Activated CD8-positive, alpha-beta T cell treated with anti-CD3 and anti-CD28 coated beads, Interleukin-2, amount 10 ng/mL, durations not matched to agents 7 days and 5 days (primary cell): ENCODE measurements around the gene TMEM221. TPM values are rescaled to one million over a fixed set of nuclear protein-coding genes. Genes with fewer than 3 reads are reported as not detected.
A peak's percentile ranks its signal among the peaks of the same experiment; 100 is the strongest.

Experiments used
- ATAC-seq: fragments of 150-1000 bp; cut with Tn5 transposase; one replicate; pipeline ENCODE4 v1.10.0; 2021; ENCODE audit warnings: moderate library complexity
- CTCF ChIA-PET: fragments of 350-600 bp; sonication (Branson Sonifier 250); formaldehyde crosslinking; loops from one replicate; lab custom pipeline; 2021; ENCODE audit warnings: antibody characterized with exemption; lab: Charles Lee
- POLR2A ChIA-PET: fragments of 350-600 bp; sonication (Branson Sonifier 250); formaldehyde crosslinking; loops from one replicate; lab custom pipeline; 2021; ENCODE audit warnings: antibody characterized with exemption; lab: Charles Lee
- DNase-seq: peaks from one replicate; pipeline ENCODE4 v3.0.0-alpha.2; 2020
- H3K27ac Mint-ChIP-seq: one replicate; pipeline ENCODE4 v1.8.0; 2021; ENCODE audit warnings: mild to moderate bottlenecking, mixed read lengths
- H3K27me3 Mint-ChIP-seq: one replicate; pipeline ENCODE4 v1.8.0; 2021; ENCODE audit warnings: low read depth, mixed read lengths
- H3K36me3 Mint-ChIP-seq: one replicate; pipeline ENCODE4 v1.8.0; 2021; ENCODE audit warnings: low read depth, mixed read lengths
- H3K4me1 Mint-ChIP-seq: one replicate; pipeline ENCODE4 v1.8.0; 2021; ENCODE audit warnings: low read depth, mixed read lengths
- H3K4me3 Mint-ChIP-seq: one replicate; pipeline ENCODE4 v1.8.0; 2021; ENCODE audit warnings: mild to moderate bottlenecking, mixed read lengths
- H3K9me3 Mint-ChIP-seq: one replicate; pipeline ENCODE4 v1.8.0; 2022; ENCODE audit warnings: mixed read lengths; ENCODE audit not compliant: insufficient read depth
- total RNA-seq, 2 experiments: library from RNA; stranded (reverse); gene quantifications; one replicate each; pipeline ENCODE4 v1.2.3, GENCODE V29; 2021

Gene TMEM221
- total RNA-seq, 2 experiments from 2014 or later = not detected

- POLR2A ChIA-PET = interaction anchor here (0.6 to 1.5 kb wide), 2 partner anchors 10 to 40 kb away, joined by 3 read pairs; no protein-coding TSS in a partner anchor
- Mint-ChIP-seq H3K36me3 (peaks cover 46% of the 10 kb centered on the region), H3K9me3 (no peaks in the 10 kb centered on the region), H3K4me1 (peaks cover 31% of the 10 kb centered on the region), H3K27ac (peak overlapping the region; percentile 15), H3K27me3 (no peaks in the 10 kb centered on the region), H3K4me3 (no peak overlapping the region)
- no peak for DNase-seq
- CTCF ChIA-PET = no interaction called here
- ATAC-seq = no peak
Measured at GRCh38 chr19:17401628-17402027, 46.8 kb downstream of the TMEM221 start.

DNA sequence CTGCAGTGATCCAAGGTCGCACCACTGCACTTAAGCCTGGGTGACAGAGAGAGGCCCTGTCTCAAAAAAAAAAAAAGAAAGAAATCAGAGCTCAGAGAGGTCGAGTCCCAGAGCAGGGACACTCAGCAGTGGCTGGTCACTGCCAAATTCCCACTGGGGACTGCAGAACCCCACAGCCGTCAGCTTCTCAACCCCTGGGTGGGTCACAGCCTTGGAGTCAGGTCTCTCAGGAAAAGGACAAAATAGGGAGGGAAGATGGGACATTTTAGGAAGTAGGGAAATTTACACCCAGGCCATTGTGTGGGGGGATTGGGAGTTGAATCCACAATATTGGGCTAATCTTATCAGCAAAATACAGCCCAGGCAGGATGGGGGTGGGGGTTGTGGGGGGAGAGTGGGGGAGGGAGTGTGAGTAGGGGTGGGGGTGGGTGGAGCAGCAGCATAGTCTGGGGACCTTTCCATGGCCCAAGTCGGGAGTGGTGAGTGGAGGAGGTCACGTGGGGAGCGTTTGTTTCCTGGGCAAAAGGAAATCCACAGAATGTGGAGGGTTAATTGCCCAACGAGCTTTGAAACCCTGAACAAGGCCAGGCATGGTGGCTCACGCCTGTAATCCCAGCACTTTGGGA is 49.5 kb downstream of the TMEM221 start:
- ATAC-seq = no peak
- H3K4me1 Mint-ChIP-seq = peaks cover 32% of the 10 kb centered on the region
- no peak overlapping the region for H3K4me3 Mint-ChIP-seq

DNA sequence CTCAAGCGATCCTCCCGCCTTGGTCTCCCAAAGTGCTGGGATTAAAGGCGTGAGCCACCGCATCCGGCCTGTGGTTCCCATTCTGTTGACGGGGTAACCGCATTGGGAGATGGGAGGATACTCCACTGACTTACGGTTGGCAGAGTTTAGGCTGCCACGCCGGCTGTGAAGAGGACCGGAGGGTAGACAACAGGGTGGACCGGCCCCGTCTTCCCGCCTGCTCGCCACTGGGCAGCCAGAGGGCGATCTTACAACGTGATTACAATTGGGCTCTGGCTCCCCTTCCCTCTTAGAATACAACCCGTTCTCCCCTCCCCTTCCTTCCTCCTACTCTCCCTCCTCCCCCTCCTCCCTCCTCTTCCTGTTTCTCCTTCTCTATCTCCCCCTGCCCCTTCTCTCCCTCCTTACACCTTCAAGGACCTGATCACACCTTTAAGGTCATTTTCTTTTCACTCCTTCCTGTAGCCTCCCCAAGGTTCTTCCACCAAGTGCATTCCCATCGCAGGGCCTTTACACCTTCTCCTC is 53.5 kb downstream of the TMEM221 start:
- ChIA-PET POLR2A (interaction anchor here (0.7 to 3.0 kb wide), 3 partner anchors 11 to 88 kb away, joined by 3 to 16 read pairs (median 4); partner anchors contain the start of genes BST2 and MVB12A), CTCF (interaction anchor here (0.7 to 2.3 kb wide), 8 partner anchors 9 to 71 kb away, joined by 3 to 14 read pairs (median 4); partner anchors contain the start of gene BST2)
- H3K27ac Mint-ChIP-seq = peak overlapping the region; percentile 82
- H3K4me1 Mint-ChIP-seq = peaks cover 34% of the 10 kb centered on the region
- H3K27me3 Mint-ChIP-seq = peaks cover 8% of the 10 kb centered on the region
- peak overlapping the region; percentile 18 for H3K4me3 Mint-ChIP-seq
- no peaks in the 10 kb centered on the region for H3K9me3 Mint-ChIP-seq
- H3K36me3 Mint-ChIP-seq = peaks cover 20% of the 10 kb centered on the region
- DNase-seq = peak; percentile 84
- peak; percentile 38 for ATAC-seq

More for the DNA sequence above, 49.5 kb downstream of the TMEM221 start:
- Mint-ChIP-seq H3K36me3 (peaks cover 45% of the 10 kb centered on the region), H3K9me3 (no peaks in the 10 kb centered on the region), H3K27me3 (no peaks in the 10 kb centered on the region), H3K27ac (no peak overlapping the region)
- ChIA-PET CTCF (interaction anchor here (1.0 to 1.2 kb wide), 2 partner anchors 10 to 66 kb away, joined by 3 to 4 read pairs; no protein-coding TSS in a partner anchor), POLR2A (no interaction called here)
- no peak for DNase-seq

GRCh38 chr19:17393914-17394313 is 54.6 kb downstream of the TMEM221 start, which contains the start of gene CCDC194:
TSS of gene CCDC194 (minus strand) at chr19:17394196. CDS start at chr19:17394158, 38 bp downstream.
- POLR2A ChIA-PET = interaction anchor here (0.8 to 3.0 kb wide), 2 partner anchors 12 to 28 kb away, joined by 3 to 16 read pairs; partner anchors contain the start of gene BST2
- H3K4me3 Mint-ChIP-seq = peak within 1 kb of the TSS; percentile 18
- ATAC-seq = no peak

DNA sequence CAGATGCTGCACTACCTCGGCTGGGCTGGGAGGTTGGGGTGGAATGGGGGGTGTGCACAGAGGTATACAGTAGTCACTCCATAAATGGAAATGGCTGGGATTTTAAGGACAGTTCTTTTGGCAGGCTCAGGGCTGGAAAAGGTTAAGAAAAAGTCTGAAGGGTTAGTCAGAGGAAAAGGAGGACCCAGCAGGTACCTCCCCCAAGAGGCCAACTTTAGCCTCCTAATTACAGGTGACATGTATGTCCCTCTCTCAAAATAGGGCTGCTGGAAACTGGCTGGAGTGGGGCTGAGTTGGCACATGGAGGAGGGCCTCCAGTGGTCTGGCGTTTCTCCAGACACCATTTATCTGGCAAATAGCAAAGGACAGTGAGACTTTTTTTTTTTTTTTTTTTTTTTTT is 55.5 kb downstream of the TMEM221 start:
- Mint-ChIP-seq H3K27me3 (peaks cover 15% of the 10 kb centered on the region), H3K4me3 (no peak overlapping the region), H3K27ac (no peak overlapping the region), H3K9me3 (peaks cover 7% of the 10 kb centered on the region), H3K4me1 (peaks cover 35% of the 10 kb centered on the region), H3K36me3 (peaks cover 17% of the 10 kb centered on the region)
- ChIA-PET CTCF (interaction anchor here (1.6 to 1.8 kb wide), 2 partner anchors 8 to 73 kb away, joined by 4 to 9 read pairs; no protein-coding TSS in a partner anchor), POLR2A (interaction anchor here (3.0 kb wide), 1 partner anchor 13 kb away, joined by 16 read pairs; the partner anchor contains the start of gene BST2)
- ATAC-seq (no peak), DNase-seq (no peak)

More at GRCh38 chr19:17393914-17394313, 54.6 kb downstream of the TMEM221 start, which contains the start of gene CCDC194:
- CTCF ChIA-PET = interaction anchor here (0.6 to 2.3 kb wide), 8 partner anchors 8 to 72 kb away, joined by 3 to 14 read pairs (median 4); partner anchors contain the start of gene BST2
- Mint-ChIP-seq H3K36me3 (peaks cover 19% of the 10 kb centered on the region), H3K27ac (peak within 1 kb of the TSS; percentile 82), H3K27me3 (peaks cover 14% of the 10 kb centered on the region), H3K4me1 (peaks cover 35% of the 10 kb centered on the region), H3K9me3 (peaks cover 7% of the 10 kb centered on the region)
- DNase-seq = no peak

DNA sequence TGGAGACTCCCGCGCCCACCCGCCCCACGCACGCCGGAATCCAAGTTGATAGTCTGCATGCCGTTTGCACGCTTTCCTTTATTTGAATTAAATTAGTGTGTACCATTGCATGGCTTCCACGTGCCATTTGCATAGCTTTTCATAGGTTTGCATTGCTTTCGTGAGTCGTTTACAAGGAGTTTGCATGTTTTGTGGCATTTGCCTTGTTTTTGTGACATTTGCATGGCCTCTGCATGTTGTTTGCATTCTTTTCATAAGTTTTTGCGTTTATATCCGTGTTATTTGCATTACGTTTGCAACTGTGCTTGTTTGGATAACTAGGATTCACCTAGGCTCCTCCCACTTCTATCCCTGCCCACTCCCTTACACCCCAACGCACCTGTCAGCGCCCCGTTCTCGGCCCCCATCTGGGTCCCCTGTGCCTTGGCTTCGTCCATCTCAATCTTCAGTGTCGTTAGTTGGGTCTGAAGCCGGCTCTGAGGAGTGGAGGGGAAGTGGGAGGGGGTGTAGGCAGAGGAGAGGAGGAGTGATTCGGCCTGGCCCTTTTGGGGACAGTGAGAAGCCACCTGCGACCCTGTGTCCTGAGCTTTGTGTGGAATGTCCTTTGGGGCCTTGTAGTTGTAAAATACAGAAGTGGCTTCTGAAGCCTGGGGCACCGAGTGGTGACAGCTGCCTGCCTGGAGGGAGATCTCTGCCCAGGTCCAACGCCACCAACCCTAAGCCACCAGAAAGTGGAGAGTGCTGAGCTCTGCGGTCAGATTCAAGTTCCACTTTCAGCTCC is 56.9 kb downstream of the TMEM221 start:
- CTCF ChIA-PET = interaction anchor here (1.0 to 4.2 kb wide), 9 partner anchors 11 to 99 kb away, joined by 4 to 13 read pairs (median 5); partner anchors contain the start of genes BST2, DDA1, MRPL34 and MVB12A
- Mint-ChIP-seq H3K27me3 (peaks cover 15% of the 10 kb centered on the region), H3K4me1 (peaks cover 32% of the 10 kb centered on the region), H3K27ac (no peak overlapping the region), H3K9me3 (peaks cover 7% of the 10 kb centered on the region), H3K4me3 (peak overlapping the region; percentile 79), H3K36me3 (peaks cover 9% of the 10 kb centered on the region)
- ATAC-seq = no peak
- POLR2A ChIA-PET = interaction anchor here (0.6 to 1.7 kb wide), 7 partner anchors 11 to 158 kb away, joined by 3 to 7 read pairs (median 4); partner anchors contain the start of genes BST2 and MVB12A
- no peak for DNase-seq

- Mint-ChIP-seq H3K4me3 (peak overlapping the region; percentile 79), H3K36me3 (peaks cover 9% of the 10 kb centered on the region), H3K9me3 (peaks cover 7% of the 10 kb centered on the region), H3K27me3 (peaks cover 15% of the 10 kb centered on the region), H3K4me1 (peaks cover 32% of the 10 kb centered on the region), H3K27ac (no peak overlapping the region)
- DNase-seq (peak; percentile 91), ATAC-seq (peak; percentile 98)
- CTCF ChIA-PET = interaction anchor here (0.7 to 4.2 kb wide), 12 partner anchors 10 to 619 kb away, joined by 3 to 22 read pairs (median 6); partner anchors contain the start of genes BST2, DDA1, MRPL34 and MVB12A
- POLR2A ChIA-PET = interaction anchor here (0.6 to 1.7 kb wide), 2 partner anchors 84 to 159 kb away, joined by 4 to 6 read pairs; no protein-coding TSS in a partner anchor
Measured at GRCh38 chr19:17390665-17391370, 57.6 kb downstream of the TMEM221 start.

DNA sequence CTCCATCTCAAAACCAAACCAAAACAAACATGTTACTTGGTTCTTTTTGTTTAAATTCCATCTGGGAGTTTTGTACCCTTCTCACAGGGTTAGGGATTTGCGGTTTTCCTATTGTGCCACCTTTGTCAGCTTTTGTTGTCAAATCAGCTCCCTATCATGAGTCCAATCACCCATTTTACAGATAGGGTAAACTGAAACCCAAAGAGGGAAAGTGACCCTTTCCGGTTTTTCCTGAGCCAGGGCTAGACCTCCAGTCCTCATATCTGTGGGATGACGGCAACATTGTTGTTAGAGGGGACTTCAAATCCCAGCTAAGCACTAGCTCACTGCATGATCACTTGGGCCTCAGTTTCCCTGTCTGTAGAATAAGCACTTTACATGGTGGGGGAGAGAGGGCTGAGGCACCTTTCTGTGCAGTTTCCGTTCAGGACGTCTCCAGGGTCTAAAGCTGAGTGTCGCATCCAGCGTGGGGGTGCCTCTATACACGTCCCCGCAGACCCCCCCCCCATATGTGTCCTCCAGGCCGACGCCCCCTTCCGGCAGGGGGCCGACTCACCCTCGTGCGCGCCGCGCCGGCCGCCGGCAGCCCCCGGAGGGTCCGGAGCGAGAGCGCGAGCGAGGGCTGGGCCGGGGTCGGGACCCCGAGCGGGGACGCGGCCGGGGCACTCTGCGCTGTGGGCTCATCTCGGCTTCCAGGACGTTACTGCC is 58.4 kb downstream of the TMEM221 start:
- no peak overlapping the region for H3K27ac Mint-ChIP-seq
- no peak for ATAC-seq
- H3K4me3 Mint-ChIP-seq = peak overlapping the region; percentile 79
- peaks cover 7% of the 10 kb centered on the region for H3K9me3 Mint-ChIP-seq
- peaks cover 27% of the 10 kb centered on the region for H3K4me1 Mint-ChIP-seq
- POLR2A ChIA-PET = interaction anchor here (0.5 to 1.5 kb wide), 2 partner anchors 16 to 174 kb away, joined by 3 read pairs; partner anchors contain the start of gene BST2
- peaks cover 7% of the 10 kb centered on the region for H3K36me3 Mint-ChIP-seq
- DNase-seq = no peak
- CTCF ChIA-PET = interaction anchor here (0.7 to 4.2 kb wide), 18 partner anchors 9 to 618 kb away, joined by 3 to 22 read pairs (median 5); partner anchors contain the start of genes DDA1, MRPL34 and MVB12A
- H3K27me3 Mint-ChIP-seq = peaks cover 15% of the 10 kb centered on the region

DNA sequence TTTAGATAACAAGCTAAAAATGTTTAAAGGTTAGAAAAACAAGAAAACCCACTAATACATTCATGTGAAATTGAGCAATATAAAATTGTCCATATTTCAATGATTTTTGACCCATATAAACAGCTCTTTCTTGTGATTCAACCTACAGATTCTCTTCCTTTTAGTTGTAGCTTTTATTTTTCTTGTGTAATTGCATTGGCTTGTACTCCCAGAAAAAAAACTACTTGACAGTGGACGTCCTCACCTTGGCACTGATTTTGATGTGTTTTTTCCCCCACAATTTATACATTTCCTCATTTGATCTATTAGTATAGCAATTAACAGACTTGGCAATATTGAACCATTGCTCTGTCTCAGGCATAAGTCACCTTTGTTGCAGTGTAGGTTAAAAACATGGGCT is 59.2 kb downstream of the TMEM221 start:
- ChIA-PET POLR2A (interaction anchor here (0.6 to 1.5 kb wide), 2 partner anchors 16 to 87 kb away, joined by 3 read pairs; partner anchors contain the start of gene BST2), CTCF (interaction anchor here (1.0 to 4.2 kb wide), 19 partner anchors 10 to 129 kb away, joined by 3 to 22 read pairs (median 5); partner anchors contain the start of genes DDA1, MRPL34 and MVB12A)
- Mint-ChIP-seq H3K36me3 (peaks cover 3% of the 10 kb centered on the region), H3K27ac (no peak overlapping the region), H3K27me3 (peaks cover 15% of the 10 kb centered on the region), H3K9me3 (peaks cover 7% of the 10 kb centered on the region), H3K4me1 (peaks cover 22% of the 10 kb centered on the region), H3K4me3 (no peak overlapping the region)
- no peak for ATAC-seq
- DNase-seq = no peak
